Kidney epithelial cell (primary cell): Measurements from ENCODE around the gene UQCC2. TPM values are rescaled to one million over a fixed set of nuclear protein-coding genes. Genes with fewer than 3 reads are reported as not detected.

ENCODE experiments used
- DNase-seq: peaks from one replicate; pipeline ENCODE4 v3.0.0-alpha.2; 2010; ENCODE audit warnings: low read depth
- H3K27me3 ChIP-seq: 2 replicates; pipeline ENCODE4 v1.6.0; 2011; ENCODE audit warnings: low read length; ENCODE audit not compliant: control insufficient read depth, insufficient read depth
- H3K36me3 ChIP-seq: 2 replicates; pipeline ENCODE4 v1.5.1; 2011; ENCODE audit warnings: low read length; ENCODE audit not compliant: control insufficient read depth, insufficient read depth
- H3K4me3 ChIP-seq: 2 replicates; pipeline ENCODE4 v1.5.1; 2011; ENCODE audit warnings: low read depth, mild to moderate bottlenecking, control low read depth, low read length
- total RNA-seq: library from RNA; depleted of rRNA; stranded (reverse); fragments of >200 nt; gene quantifications from 2 replicates; pipeline ENCODE4 v1.2.3, GENCODE V29; 2015
- TF ChIP-seq, protein P1 (sequence below): IDR thresholded peaks from 2 replicates; pipeline ENCODE4 v1.5.1; 2011; ENCODE audit warnings: mild to moderate bottlenecking, moderate library complexity, low read length, control low read depth, inconsistent platforms; ENCODE audit not compliant: insufficient read depth, poor library complexity, severe bottlenecking

UQCC2 gene
- total RNA-seq, 1 donor from 2014 or later, result 38.4 TPM

- H3K36me3 ChIP-seq, result no peaks in the 10 kb centered on the region
- no peaks in the 10 kb centered on the region for H3K27me3 ChIP-seq
- H3K4me3 ChIP-seq, result no peak overlapping the region
- no peak for DNase-seq
- TF ChIP-seq, protein P1, sequence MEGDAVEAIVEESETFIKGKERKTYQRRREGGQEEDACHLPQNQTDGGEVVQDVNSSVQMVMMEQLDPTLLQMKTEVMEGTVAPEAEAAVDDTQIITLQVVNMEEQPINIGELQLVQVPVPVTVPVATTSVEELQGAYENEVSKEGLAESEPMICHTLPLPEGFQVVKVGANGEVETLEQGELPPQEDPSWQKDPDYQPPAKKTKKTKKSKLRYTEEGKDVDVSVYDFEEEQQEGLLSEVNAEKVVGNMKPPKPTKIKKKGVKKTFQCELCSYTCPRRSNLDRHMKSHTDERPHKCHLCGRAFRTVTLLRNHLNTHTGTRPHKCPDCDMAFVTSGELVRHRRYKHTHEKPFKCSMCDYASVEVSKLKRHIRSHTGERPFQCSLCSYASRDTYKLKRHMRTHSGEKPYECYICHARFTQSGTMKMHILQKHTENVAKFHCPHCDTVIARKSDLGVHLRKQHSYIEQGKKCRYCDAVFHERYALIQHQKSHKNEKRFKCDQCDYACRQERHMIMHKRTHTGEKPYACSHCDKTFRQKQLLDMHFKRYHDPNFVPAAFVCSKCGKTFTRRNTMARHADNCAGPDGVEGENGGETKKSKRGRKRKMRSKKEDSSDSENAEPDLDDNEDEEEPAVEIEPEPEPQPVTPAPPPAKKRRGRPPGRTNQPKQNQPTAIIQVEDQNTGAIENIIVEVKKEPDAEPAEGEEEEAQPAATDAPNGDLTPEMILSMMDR, result no peak
These were observed 19.5 kb upstream of the UQCC2 start for GRCh38 chr6:33731035-33731434.

DNA sequence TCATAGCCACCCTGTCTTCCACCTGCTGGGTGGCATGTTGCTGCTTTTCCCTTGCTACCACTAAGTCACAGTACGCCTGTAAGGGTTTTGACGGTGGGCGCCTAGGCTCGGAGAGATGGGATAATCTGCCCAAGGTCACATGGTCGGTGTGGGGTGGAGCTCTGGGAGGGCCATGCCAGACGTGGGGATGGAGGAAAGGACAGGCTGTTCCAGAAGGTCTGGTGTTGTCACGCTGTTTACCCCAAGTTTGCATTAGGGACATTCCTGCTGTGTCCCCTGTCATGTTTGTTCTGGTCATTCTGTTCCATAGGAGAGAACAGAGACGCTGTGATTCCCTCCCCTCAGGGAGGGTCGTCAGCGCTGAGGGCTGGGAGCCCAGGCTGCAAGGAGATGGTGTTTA, 19.1 kb upstream of the UQCC2 start:
- no peaks in the 10 kb centered on the region for H3K27me3 ChIP-seq
- DNase-seq, result no peak
- no peak overlapping the region for H3K4me3 ChIP-seq
- TF ChIP-seq, protein P1, result no peak
- no peaks in the 10 kb centered on the region for H3K36me3 ChIP-seq

- Histone ChIP-seq H3K27me3 (peaks cover 2% of the 10 kb centered on the region), H3K36me3 (no peaks in the 10 kb centered on the region), H3K4me3 (no peak overlapping the region)
- no peak for DNase-seq
- TF ChIP-seq, protein P1, result no peak
These were observed 17.6 kb upstream of the UQCC2 start for GRCh38 chr6:33729059-33729458.

- no peak for DNase-seq
- H3K36me3 ChIP-seq, result no peaks in the 10 kb centered on the region
- peaks cover 8% of the 10 kb centered on the region for H3K27me3 ChIP-seq
- TF ChIP-seq, protein P1, result no peak
- H3K4me3 ChIP-seq, result no peak overlapping the region
These were observed 16.9 kb upstream of the UQCC2 start for GRCh38 chr6:33728438-33728837.

DNA sequence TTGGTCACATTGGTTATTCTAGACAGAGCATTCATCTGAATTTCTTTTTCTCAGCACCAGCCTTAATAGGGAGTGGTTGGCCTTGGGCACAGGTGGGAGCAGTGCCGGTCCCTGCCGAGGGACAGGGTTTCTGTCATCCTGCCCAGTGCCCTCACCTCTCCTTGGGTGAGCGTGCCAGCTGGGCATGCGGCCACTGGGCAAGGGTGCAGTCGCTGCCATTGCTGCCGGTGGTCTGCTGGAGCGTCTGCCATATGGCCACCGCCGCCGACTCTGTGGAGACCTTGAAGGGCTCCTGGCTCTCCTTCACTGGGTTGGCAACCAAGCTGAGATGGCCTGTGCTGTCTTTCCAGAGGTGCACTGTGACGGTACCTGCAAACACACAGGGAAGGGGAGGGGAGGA, 16.4 kb upstream of the UQCC2 start:
- TF ChIP-seq, protein P1, result no peak
- H3K4me3 ChIP-seq, result no peak overlapping the region
- no peaks in the 10 kb centered on the region for H3K36me3 ChIP-seq
- no peak for DNase-seq
- H3K27me3 ChIP-seq, result peaks cover 8% of the 10 kb centered on the region

DNA sequence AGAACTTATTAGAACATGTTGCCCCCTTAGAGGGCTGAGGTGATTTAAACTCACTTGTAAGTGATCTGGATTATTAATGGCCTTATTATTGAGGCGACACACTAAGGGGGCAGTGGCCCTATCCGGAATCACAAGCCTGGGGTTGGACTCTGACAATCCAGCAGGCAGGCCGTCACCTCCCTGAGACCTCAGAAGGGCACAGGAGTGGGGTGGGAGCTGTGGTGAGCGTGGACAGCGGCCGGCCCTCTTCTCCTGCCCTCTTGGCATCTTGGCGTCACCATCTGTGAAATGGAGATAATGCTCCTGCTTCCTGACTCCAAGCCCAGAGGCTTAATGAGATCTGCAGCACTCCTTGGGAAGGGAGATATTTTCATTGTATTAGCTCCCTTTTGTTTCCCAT, 15.6 kb upstream of the UQCC2 start:
- Histone ChIP-seq H3K4me3 (no peak overlapping the region), H3K27me3 (peaks cover 12% of the 10 kb centered on the region), H3K36me3 (no peaks in the 10 kb centered on the region)
- no peak for DNase-seq
- TF ChIP-seq, protein P1, result no peak
